AG10803 (cell line): ENCODE data around the gene SLC12A2.
A peak's percentile ranks its signal among the peaks of the same experiment; 100 is the strongest.

ENCODE experiments used
- DNase-seq: peaks from one replicate; pipeline ENCODE4 v3.0.0; 2010; ENCODE audit warnings: low read depth
- H3K4me3 ChIP-seq: 2 replicates; pipeline ENCODE4 v1.5.1; 2011; ENCODE audit warnings: mild to moderate bottlenecking, low read length, control low read depth
- TF ChIP-seq, protein P1 (sequence below): conservative IDR thresholded peaks from 2 replicates; pipeline ENCODE4 v1.5.1; 2011; ENCODE audit warnings: mild to moderate bottlenecking, low read length, control low read depth, inconsistent platforms

The SLC12A2 gene

GRCh38 chr5:128195316-128195715 is 111.8 kb downstream of the SLC12A2 start:
- H3K4me3 ChIP-seq, result no peak overlapping the region
- peak; percentile 59 for DNase-seq
- TF ChIP-seq, protein P1, sequence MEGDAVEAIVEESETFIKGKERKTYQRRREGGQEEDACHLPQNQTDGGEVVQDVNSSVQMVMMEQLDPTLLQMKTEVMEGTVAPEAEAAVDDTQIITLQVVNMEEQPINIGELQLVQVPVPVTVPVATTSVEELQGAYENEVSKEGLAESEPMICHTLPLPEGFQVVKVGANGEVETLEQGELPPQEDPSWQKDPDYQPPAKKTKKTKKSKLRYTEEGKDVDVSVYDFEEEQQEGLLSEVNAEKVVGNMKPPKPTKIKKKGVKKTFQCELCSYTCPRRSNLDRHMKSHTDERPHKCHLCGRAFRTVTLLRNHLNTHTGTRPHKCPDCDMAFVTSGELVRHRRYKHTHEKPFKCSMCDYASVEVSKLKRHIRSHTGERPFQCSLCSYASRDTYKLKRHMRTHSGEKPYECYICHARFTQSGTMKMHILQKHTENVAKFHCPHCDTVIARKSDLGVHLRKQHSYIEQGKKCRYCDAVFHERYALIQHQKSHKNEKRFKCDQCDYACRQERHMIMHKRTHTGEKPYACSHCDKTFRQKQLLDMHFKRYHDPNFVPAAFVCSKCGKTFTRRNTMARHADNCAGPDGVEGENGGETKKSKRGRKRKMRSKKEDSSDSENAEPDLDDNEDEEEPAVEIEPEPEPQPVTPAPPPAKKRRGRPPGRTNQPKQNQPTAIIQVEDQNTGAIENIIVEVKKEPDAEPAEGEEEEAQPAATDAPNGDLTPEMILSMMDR, result no peak

DNA sequence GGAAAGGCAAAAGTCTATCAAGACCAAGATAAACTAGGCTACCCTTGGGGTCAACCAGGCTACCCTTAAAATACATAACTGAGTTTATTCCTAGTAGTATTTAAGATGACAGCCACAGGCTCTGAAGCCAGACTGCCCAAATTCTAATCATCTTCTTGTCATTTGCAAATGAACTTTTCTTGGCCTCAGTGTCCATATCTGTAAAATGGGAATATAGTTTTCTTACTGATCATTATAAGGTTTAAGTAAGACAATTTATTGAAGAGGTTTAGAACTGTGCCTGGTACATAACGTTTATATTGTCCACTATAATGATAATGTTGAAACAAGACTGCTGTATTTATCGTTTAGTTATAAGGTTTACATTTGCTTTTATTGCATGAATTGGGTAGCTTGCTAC is 112.5 kb downstream of the SLC12A2 start:
- DNase-seq, result no peak

GRCh38 chr5:128196791-128197190 is 113.2 kb downstream of the SLC12A2 start:
- DNase-seq, result peak; percentile 47
- TF ChIP-seq, protein P1, result no peak
- H3K4me3 ChIP-seq, result no peak overlapping the region

More for the DNA sequence above, 112.5 kb downstream of the SLC12A2 start:
- TF ChIP-seq, protein P1, result no peak
- no peak overlapping the region for H3K4me3 ChIP-seq

- TF ChIP-seq, protein P1, result no peak
These were observed 114.4 kb downstream of the SLC12A2 start for GRCh38 chr5:128197896-128198522.

GRCh38 chr5:128199104-128199503 is 115.5 kb downstream of the SLC12A2 start:
- TF ChIP-seq, protein P1, result no peak
- DNase-seq, result no peak

More at GRCh38 chr5:128197896-128198522, 114.4 kb downstream of the SLC12A2 start:
- H3K4me3 ChIP-seq, result no peak overlapping the region
- DNase-seq, result no peak

GRCh38 chr5:128199611-128200010 is 116.0 kb downstream of the SLC12A2 start:
- no peak for DNase-seq
- H3K4me3 ChIP-seq, result no peak overlapping the region
- TF ChIP-seq, protein P1, result no peak

More at GRCh38 chr5:128199104-128199503, 115.5 kb downstream of the SLC12A2 start:
- H3K4me3 ChIP-seq, result no peak overlapping the region
